GM20000 (cell line): ENCODE results near the gene CYTH2.

Source experiments
- DNase-seq: peaks from one replicate; pipeline ENCODE4 v3.0.0; 2012; ENCODE audit warnings: low spot score
- CTCF ChIP-seq: IDR thresholded peaks from 2 replicates; pipeline ENCODE4 v1.5.1; 2012; ENCODE audit warnings: mild to moderate bottlenecking, control low read depth; ENCODE audit errors: extremely low read depth, missing control alignments

The CYTH2 gene

GRCh38 chr19:48529156-48529555 is 60.0 kb downstream of the CYTH2 start:
- no peak for DNase-seq
- TF ChIP-seq CTCF = no peak

- DNase-seq = no peak
Observed at GRCh38 chr19:48530066-48530720, 61.0 kb downstream of the CYTH2 start.

GRCh38 chr19:48530770-48531169 is 61.6 kb downstream of the CYTH2 start:
- no peak for TF ChIP-seq CTCF
- DNase-seq = no peak

More at GRCh38 chr19:48530066-48530720, 61.0 kb downstream of the CYTH2 start:
- TF ChIP-seq CTCF = no peak
